ENCODE measurements around the gene APOBEC3G.

The APOBEC3G gene

DNA sequence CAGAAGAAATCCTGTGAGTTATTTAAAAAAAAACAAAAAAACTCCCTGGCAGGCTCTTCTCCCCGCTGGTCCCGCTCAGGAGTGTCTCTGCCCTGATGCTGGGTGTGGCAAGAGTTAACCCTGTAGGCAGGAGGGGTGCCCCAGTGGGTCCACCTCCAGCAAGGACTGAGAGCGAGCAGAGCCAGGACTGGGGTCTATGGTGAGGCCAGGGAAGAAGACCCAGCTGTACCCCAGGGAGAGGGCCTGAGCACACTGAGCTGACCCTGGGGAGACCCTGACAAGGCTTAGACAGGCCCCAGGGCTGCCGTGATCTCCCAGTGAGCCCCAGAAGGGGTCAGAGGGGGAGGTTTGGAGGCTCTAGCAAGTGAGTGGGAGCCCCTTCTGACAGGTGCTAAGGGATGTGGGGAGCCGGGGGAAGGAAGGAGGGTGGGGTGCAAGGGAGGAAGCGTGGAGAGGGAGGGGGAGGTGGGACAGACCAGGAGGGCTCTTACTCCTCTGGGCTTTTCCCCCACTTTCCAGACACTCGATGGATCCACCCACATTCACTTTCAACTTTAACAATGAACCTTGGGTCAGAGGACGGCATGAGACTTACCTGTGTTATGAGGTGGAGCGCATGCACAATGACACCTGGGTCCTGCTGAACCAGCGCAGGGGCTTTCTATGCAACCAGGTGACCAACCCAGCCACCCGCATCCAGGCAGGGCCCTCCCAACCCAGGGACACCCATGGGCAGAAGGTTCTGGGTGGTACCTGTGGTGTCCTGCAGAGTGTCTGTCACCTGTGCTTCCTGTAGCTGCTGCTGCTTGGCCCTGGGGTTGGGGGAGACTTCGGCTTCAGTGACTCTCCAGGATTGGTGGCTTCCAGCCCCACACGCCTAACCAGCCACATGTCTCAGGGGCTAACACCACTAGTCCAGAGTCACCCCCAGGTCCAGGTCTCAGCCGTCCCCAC lies 6.4 kb downstream of the APOBEC3G start:
- no peak overlapping the region for H3K27ac ChIP-seq
- TF ChIP-seq ZFX (IDR thresholded peaks at IDR 0.05): no peak
- TF ChIP-seq, protein P1, sequence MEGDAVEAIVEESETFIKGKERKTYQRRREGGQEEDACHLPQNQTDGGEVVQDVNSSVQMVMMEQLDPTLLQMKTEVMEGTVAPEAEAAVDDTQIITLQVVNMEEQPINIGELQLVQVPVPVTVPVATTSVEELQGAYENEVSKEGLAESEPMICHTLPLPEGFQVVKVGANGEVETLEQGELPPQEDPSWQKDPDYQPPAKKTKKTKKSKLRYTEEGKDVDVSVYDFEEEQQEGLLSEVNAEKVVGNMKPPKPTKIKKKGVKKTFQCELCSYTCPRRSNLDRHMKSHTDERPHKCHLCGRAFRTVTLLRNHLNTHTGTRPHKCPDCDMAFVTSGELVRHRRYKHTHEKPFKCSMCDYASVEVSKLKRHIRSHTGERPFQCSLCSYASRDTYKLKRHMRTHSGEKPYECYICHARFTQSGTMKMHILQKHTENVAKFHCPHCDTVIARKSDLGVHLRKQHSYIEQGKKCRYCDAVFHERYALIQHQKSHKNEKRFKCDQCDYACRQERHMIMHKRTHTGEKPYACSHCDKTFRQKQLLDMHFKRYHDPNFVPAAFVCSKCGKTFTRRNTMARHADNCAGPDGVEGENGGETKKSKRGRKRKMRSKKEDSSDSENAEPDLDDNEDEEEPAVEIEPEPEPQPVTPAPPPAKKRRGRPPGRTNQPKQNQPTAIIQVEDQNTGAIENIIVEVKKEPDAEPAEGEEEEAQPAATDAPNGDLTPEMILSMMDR (conservative IDR thresholded peaks at IDR 0.05): no peak

DNA sequence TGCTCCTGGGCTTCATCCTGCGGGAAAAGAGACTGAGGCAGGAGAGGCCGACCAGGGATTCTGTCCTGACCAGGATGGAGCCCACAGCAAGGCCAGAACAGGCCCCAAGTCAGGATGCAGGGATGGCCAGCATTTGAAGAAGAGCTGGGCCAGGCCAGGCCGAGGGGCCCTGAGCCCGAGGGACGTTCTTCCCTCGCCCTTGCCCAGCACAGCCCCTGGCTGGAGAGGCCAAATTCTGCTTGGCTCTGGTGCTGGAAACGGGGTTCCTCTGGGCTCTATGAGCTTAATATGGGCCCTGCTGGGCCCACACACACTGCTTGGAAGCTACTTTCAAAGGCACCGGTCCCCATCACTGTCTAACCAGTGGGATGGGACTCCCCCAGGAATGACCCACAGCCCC lies 7.6 kb downstream of the APOBEC3G start:
- TF ChIP-seq ZFX (IDR thresholded peaks at IDR 0.05): no peak
- TF ChIP-seq, protein P1 (conservative IDR thresholded peaks at IDR 0.05): no peak
- H3K27ac ChIP-seq: no peak overlapping the region

DNA sequence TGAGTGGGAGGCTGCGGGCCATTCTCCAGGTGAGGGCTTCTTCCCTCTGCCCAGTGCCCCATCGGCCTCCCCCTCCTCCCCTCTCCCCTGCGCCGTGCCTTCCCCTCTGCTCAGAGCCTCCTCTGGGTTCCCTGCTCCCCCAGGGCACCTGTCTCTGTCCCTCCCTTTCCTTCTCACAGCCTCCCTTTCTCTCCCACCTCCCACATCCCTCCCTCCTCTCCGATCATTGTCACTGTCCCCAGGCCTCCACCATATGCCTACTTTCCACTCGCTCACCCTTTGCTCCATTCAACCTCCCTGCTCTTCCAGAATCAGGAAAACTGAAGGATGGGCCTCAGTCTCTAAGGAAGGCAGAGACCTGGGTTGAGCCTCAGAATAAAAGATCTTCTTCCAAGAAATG lies 10.0 kb downstream of the APOBEC3G start:
- TF ChIP-seq, protein P1 (conservative IDR thresholded peaks at IDR 0.05): no peak
- TF ChIP-seq ZFX (IDR thresholded peaks at IDR 0.05): no peak
- no peak overlapping the region for H3K27ac ChIP-seq

DNA sequence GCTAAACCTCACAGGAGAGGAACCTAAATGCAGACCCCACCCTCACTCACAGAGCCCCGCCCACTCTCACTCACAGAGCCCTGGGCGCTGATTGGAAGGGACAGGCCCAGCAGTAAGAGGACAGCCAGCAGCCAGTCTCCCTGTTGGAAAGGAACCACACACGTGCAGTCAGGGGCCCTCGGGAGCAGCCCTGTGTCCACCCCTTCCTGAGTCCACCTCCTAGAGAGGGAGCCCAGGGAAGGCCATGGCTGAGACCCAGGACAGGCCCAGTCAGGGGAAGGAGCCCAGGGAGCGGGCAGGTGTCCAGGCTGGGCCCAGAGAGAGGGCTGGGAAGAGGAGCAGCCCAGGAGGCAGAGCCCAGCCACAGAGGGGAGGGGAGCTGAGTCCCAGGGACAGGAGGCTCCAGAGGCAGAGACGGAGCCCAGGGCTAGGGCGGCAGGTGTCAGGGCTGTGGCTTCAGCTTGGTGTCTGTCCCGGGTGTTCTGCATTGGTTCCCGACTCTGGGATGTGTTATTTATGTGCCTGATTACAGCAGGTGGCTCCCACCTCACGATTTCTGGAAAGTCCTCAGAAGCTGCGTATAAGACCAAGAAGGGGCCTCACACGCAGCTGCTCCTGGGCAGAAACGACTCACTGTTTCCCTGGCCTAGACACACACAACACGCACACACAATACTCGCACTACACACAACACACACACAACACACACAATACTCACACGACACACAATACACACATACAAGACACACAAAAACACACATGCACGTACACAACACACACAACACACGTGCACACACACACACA lies 11.0 kb downstream of the APOBEC3G start:
- no peak overlapping the region for H3K27ac ChIP-seq
- TF ChIP-seq ZFX (IDR thresholded peaks at IDR 0.05): no peak
- TF ChIP-seq, protein P1 (conservative IDR thresholded peaks at IDR 0.05): no peak

DNA sequence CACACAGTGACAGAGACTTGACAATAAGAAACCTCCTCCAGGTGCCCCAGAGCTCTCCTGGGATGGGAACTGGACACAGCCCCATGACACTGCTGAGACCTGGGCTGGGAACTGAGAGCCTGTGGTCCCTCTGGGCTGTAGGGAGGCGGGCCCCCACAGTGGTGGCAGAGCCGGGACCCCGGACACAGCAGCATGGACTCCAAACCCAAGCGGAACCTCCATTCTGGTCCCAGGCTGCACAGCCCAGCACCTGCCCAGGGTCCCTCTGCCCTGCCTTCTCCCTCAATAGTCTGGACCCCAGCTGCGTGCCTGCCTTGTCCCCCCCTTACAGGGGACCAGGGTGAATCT lies 11.6 kb downstream of the APOBEC3G start:
- TF ChIP-seq, protein P1 (conservative IDR thresholded peaks at IDR 0.05): no peak
- TF ChIP-seq ZFX (IDR thresholded peaks at IDR 0.05): no peak

DNA sequence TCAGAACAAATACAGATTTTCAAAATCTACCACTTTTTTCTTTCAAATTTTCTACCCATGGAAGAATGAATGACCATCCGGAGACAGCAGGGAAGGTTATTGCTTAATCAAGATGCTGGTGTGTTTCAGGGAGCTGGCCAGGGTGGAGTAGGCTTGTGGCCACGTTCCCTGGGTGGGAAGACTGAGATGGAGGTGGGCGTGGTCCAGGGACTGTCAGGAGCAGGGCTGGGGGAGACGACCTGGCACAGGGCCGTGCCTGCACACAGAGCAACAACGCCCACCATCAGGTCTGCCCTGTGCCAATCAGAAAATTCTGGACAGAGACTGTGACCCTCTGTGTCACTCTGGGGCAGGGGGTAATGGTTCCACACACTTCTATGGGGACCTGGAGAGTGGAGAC lies 12.9 kb downstream of the APOBEC3G start:
- TF ChIP-seq, protein P1 (conservative IDR thresholded peaks at IDR 0.05): no peak
- no peak for TF ChIP-seq ZFX (IDR thresholded peaks at IDR 0.05)
- H3K27ac ChIP-seq: no peak overlapping the region

More for the DNA sequence above, 11.6 kb downstream of the APOBEC3G start:
- no peak overlapping the region for H3K27ac ChIP-seq

Measured in C4-2B (cell line).